Stimulated activated CD4-positive, alpha-beta T cell treated with anti-CD3 and anti-CD28 coated beads, Interleukin-4, amount 100 ng/mL, for 4 hours (primary cell): ENCODE data around the gene TBL3.
"Not testable (repeated sequence)": the region's sequence is repeated elsewhere in the genome, so short reads cannot be mapped to it uniquely, and the experiment has no call there.

Experiments used
- DNase-seq, 2 experiments: peaks; one replicate each; pipeline ENCODE4 v3.0.0-alpha.2; 2020

Gene TBL3

GRCh38 chr16:2002406-2003230, 30.8 kb downstream of the TBL3 start:
- DNase-seq: no peak

GRCh38 chr16:2003231-2003826, 31.5 kb downstream of the TBL3 start:
- no peak for DNase-seq

DNA sequence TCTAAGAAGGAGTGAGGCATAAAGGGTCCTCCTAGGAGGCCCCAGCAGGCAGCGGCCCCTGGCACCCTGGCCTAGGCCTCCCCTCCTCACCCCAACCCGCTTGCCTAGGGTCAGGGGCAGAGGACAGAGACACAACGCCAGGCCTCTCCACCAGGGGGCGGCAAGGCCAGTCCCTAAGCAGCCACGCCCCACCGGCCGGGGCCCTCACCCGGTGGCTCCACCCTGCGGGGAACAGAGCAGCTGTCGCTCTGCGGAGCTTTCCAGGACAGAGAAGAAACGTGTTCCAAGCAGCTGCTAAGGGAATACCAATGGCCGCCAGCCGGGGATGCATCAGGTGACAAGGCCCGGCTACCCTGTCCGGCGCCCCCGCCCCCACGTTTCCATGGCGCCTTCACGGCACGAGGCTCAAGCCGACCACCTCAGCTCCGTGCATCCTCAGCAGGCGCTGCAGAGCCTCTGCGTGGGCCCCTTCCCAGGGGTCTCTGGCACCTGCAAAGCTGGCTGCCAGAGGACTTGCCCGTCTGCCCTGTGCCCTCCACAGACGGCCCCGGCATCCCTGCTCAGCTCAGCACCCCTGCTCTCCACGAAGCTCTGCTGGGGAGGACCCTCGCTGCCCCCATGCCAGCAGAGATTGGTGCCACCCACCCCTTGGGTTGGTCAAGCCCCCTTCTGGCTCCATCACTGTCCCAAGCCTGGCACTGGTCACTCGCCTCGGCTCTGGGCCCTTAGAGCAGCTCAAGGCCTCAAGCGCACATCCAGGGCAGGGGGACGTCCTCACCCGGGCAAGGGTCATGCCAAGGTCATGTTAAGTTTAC, 32.2 kb downstream of the TBL3 start:
- peak; percentile 75 to 84 for DNase-seq

GRCh38 chr16:2004795-2005517, 33.1 kb downstream of the TBL3 start:
- no peak for DNase-seq

DNA sequence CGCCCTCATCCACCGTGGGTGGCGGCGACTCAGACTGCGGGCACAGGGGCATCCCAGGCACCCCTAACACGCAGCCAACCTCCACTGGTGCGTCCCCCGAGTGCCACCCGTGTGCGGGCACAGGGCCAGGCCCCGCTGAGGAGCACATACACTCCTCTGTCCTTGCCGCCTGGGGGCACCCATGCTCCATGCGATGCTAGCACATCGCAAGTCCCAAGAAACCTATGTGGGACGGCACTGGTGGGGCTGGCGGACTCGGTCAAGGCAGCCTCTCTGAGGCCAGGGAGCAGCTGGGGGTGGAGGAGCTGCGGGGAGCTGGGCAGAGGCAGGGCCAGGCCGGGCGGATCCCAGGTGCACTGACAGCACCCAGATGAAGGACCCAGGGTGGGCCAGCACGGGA, 33.8 kb downstream of the TBL3 start:
- no peak for DNase-seq

- DNase-seq: no peak
Observed at GRCh38 chr16:2006317-2006716, 34.5 kb downstream of the TBL3 start.

GRCh38 chr16:2007081-2007836, 35.4 kb downstream of the TBL3 start:
- no peak for DNase-seq

GRCh38 chr16:2008009-2008526, 36.2 kb downstream of the TBL3 start:
- DNase-seq: no peak

DNA sequence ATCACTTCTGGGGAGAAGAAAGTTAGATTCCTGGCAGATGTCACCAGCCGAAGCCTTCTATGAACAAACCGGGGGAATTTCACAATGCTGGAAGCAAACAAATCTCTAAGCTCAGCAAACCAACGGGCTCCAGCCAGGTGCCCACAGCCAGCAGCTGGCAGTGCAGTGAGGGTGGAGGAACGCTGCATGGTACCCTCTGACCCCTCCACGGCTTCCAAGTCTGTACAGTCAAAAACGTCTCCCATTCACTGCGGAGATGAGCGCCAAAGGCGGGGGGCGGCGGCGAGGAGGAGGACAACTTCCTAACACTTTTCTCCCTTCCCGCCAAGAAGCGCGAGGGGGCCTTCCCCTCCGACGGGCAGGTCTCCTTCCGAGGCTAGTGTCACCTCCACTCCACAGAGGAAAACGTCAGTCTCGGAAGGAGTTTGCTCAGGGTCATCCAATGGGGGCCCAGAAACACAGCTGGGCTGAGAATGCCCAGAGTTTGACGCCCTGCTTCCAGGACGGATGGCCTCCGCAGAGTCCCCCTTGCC, 36.8 kb downstream of the TBL3 start:
- DNase-seq: no peak

GRCh38 chr16:2009164-2009711, 37.4 kb downstream of the TBL3 start:
- no peak for DNase-seq

DNA sequence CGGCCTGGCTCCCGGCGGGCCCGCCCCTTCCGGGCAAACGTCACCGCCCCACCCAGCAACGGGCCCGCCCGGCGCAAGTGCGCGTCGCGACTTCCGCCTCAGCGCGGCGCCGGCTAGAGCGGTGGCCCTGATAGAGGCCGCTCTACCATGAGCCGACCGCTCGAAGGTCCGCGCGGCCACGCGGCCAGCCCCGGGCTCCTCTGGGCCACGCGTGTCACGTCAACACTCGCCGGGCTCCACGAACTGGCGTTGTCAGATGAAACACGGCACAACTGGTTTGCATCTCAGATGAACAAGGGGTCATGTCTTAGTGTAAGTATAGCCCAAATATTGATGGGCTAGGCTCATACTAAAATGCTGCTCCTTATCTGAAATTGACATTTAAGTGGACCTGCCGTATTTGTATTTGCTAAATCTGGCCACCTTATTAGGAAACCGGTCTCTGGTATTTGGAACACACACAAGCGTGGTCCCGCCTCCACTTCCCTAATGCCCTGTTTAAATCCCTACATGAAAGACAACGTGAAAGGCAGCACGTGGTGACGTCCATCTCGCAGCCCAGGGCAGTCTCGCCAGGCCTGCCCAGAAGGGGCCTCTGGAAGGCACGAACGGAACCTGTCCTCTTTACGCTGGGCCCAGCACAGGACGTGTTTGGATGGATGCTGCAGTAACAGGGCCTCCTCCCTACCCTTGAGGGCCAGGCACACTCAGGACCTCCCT, 38.1 kb downstream of the TBL3 start, which contains the start of gene ZNF598:
Gene ZNF598 (minus strand): TSS at position 31 of the 720 bp plus-strand sequence.
- DNase-seq: peak; percentile 73 to 82

GRCh38 chr16:2011726-2012125, 39.9 kb downstream of the TBL3 start:
- DNase-seq: not testable (repeated sequence)

GRCh38 chr16:2013527-2013926, 41.7 kb downstream of the TBL3 start:
- DNase-seq: no peak

- DNase-seq: no peak
Observed at GRCh38 chr16:2015117-2015946, 43.5 kb downstream of the TBL3 start.

GRCh38 chr16:2015947-2016208, 44.0 kb downstream of the TBL3 start:
- no peak for DNase-seq

DNA sequence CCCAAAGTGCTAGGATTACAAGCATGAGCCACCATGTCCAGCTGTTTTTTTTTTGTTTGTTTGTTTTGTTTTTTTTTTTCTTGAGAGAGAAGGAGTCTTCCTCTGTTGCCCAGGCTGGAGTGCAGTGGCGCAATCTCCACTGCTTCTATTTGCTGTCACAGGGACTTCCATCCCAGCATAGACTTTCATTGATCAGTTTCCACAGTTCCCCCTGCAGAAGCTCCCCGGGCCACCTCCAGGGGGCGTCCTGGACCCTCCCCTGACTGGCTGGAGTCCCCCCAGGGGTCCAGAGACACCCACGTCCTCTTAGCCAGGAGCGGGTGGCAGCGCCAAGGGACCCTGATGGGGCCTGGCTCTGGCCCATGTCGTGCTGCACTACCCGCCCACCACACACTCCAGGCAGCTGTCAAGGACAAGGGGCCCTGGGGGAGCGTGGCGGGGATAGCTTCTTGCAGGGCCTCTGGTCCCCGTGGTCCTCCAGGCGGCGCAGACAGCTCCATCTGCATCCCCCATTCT, 44.6 kb downstream of the TBL3 start:
- no peak for DNase-seq

DNA sequence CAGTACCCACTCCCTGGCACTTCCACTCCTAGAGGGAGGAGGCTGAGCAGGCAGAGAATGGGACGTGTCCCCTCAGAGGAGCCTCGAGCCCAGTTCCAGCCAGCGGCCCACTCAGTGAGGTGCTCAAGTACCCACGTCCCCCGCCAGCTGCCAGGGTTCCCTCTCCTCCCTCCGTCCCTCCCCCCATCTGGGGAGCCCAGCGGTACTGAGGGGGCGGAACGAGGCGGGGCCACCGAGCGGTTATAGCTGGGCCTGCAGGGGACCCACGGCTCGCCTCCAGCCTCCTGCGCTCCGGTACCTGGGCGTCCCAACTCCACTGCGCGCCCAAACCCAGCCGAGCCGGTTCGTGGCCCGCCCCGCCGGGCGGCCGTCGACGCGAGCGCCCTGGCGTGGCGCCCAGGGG, 47.7 kb downstream of the TBL3 start, which contains the start of gene NPW:
Gene NPW (plus strand): TSS at position 268 of the 403 bp plus-strand sequence.
- DNase-seq: peak; percentile 37 to 40

- DNase-seq: no peak
Observed at GRCh38 chr16:2019921-2020831, 48.3 kb downstream of the TBL3 start.
